GM06990 (cell line): Measurements from ENCODE around the gene MGAT5.
A peak's percentile ranks its signal among the peaks of the same experiment; 100 is the strongest.

Experiments
- DNase-seq: peaks from one replicate; pipeline ENCODE4 v3.0.0-alpha.2; 2011; ENCODE audit not compliant: insufficient read length; ENCODE audit errors: extremely low read depth
- H3K27me3 ChIP-seq: replicated peaks from 2 replicates; pipeline ENCODE4 v1.6.0; 2011; ENCODE audit warnings: low read length; ENCODE audit not compliant: control insufficient read depth, insufficient read depth
- H3K36me3 ChIP-seq: 2 replicates; pipeline ENCODE4 v1.5.1; 2011; ENCODE audit warnings: low read length; ENCODE audit not compliant: control insufficient read depth, insufficient read depth
- H3K4me3 ChIP-seq: replicated peaks from 2 replicates; pipeline ENCODE4 v1.5.1; 2011; ENCODE audit warnings: low read depth, mild to moderate bottlenecking, control low read depth, low read length
- TF ChIP-seq, protein P1 (sequence below): IDR thresholded peaks from 2 replicates; pipeline ENCODE4 v1.5.1; 2011; ENCODE audit warnings: low read length, control low read depth, mild to moderate bottlenecking, inconsistent platforms; ENCODE audit not compliant: insufficient read depth, poor library complexity, severe bottlenecking

MGAT5 gene

DNA sequence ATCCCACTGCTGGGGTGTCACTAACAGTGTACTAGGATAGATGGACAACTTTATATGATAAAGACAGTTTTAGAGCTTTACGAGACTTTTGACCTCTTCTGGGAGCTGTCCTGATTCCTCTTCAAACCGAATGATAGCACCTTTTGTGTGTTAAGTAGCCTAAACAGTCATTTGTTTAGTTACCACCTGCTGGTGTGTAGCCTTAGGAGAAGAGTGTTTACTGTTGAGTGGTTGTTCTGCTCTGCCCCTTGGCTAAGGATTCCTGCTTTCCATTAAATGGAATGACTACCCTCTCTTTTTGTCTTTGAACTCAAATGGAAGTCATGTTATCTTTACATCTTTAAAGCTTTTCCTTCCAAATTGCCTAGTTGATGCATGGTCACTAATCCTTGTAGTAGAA is 28.0 kb upstream of the MGAT5 start:
- no peaks in the 10 kb centered on the region for H3K36me3 ChIP-seq
- H3K27me3 ChIP-seq = no peaks in the 10 kb centered on the region
- TF ChIP-seq, protein P1, sequence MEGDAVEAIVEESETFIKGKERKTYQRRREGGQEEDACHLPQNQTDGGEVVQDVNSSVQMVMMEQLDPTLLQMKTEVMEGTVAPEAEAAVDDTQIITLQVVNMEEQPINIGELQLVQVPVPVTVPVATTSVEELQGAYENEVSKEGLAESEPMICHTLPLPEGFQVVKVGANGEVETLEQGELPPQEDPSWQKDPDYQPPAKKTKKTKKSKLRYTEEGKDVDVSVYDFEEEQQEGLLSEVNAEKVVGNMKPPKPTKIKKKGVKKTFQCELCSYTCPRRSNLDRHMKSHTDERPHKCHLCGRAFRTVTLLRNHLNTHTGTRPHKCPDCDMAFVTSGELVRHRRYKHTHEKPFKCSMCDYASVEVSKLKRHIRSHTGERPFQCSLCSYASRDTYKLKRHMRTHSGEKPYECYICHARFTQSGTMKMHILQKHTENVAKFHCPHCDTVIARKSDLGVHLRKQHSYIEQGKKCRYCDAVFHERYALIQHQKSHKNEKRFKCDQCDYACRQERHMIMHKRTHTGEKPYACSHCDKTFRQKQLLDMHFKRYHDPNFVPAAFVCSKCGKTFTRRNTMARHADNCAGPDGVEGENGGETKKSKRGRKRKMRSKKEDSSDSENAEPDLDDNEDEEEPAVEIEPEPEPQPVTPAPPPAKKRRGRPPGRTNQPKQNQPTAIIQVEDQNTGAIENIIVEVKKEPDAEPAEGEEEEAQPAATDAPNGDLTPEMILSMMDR = no peak
- DNase-seq = no peak
- H3K4me3 ChIP-seq = no peak overlapping the region

GRCh38 chr2:134226601-134227000 is 27.3 kb upstream of the MGAT5 start:
- H3K27me3 ChIP-seq = no peaks in the 10 kb centered on the region

DNA sequence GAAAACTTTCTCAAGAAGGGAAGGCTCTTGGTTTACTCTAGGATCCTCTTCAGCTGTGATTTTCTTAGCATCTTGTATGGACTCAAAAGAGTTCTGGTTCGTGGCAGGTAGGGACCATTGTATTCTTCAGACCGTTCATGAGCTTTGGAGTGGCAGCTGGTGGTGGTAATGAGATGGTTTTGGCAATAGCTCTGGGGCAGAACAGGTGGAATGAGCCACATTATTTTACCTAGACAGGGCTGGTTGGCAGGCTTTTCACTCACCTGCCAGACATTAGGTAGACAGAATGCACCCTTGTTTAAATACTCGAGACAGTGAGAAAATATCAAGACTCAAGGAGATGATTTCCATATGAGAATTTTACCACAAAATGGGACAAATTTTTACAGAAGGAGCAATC is 26.2 kb upstream of the MGAT5 start:
- TF ChIP-seq, protein P1 = no peak
- Histone ChIP-seq H3K4me3 (no peak overlapping the region), H3K27me3 (no peaks in the 10 kb centered on the region), H3K36me3 (no peaks in the 10 kb centered on the region)
- DNase-seq = no peak

More at GRCh38 chr2:134226601-134227000, 27.3 kb upstream of the MGAT5 start:
- TF ChIP-seq, protein P1 = no peak
- H3K4me3 ChIP-seq = no peak overlapping the region
- H3K36me3 ChIP-seq = no peaks in the 10 kb centered on the region
- no peak for DNase-seq

DNA sequence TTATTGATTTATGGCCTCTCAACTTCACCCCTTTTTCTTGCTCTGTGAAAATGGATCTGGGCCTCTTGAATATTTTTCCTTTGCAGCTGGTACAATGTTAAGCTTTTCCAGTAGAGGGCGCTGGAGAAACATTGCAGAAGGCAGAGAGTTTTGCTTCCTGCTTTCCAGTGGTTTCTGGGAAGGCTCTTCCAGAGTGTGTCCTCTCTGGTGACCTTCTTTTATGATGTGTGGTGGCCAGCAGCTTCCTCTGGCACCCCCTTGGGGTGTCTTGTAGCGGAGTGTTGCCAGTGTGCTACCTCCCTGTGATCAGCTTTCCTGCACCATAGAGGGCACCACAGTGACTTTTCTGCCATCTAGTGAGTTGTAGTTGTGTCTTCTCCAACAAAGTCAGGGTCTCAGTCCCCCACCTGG is 25.4 kb upstream of the MGAT5 start:
- H3K36me3 ChIP-seq = no peaks in the 10 kb centered on the region
- H3K27me3 ChIP-seq = no peaks in the 10 kb centered on the region
- DNase-seq = no peak
- TF ChIP-seq, protein P1 = peak; percentile 59
- H3K4me3 ChIP-seq = no peak overlapping the region

DNA sequence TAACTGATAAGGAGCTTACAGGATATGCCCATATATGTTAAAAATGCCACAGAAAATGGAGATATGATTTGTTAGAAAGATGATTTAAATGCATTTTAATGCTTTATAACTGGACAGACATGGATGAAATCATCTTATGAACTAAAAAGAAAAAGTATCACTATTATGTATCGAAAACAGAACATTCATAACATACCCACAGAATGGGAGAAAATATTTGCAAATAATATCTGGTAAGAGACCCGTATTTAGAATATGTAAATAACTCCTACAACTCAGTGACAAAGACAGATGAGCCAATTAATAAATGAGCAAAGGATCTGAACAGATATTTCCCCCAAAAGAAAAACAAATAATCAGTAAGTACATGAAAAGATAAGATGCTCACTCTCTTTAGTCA is 24.3 kb upstream of the MGAT5 start:
- TF ChIP-seq, protein P1 = no peak
- no peak overlapping the region for H3K4me3 ChIP-seq
- DNase-seq = no peak
- no peaks in the 10 kb centered on the region for H3K36me3 ChIP-seq
- H3K27me3 ChIP-seq = no peaks in the 10 kb centered on the region

GRCh38 chr2:134230885-134231284 is 23.0 kb upstream of the MGAT5 start:
- H3K36me3 ChIP-seq = no peaks in the 10 kb centered on the region
- H3K4me3 ChIP-seq = no peak overlapping the region
- DNase-seq = no peak
- no peaks in the 10 kb centered on the region for H3K27me3 ChIP-seq
- TF ChIP-seq, protein P1 = no peak
